Activated CD8-positive, alpha-beta memory T cell treated with anti-CD3 and anti-CD28 coated beads, Interleukin-2, amount 50 U/mL, for 24 hours (primary cell): ENCODE results near the gene TRAM2.

Experiments used
- DNase-seq: peaks from one replicate; pipeline ENCODE4 v3.0.0-alpha.2; 2020; ENCODE audit errors: extremely low read depth

Gene TRAM2

GRCh38 chr6:52531834-52532233 lies 45.0 kb downstream of the TRAM2 start:
- DNase-seq, result no peak

- no peak for DNase-seq
Measured at GRCh38 chr6:52531396-52531795, 45.5 kb downstream of the TRAM2 start.

GRCh38 chr6:52530351-52530750 lies 46.5 kb downstream of the TRAM2 start:
- DNase-seq, result no peak

GRCh38 chr6:52529311-52529710 lies 47.5 kb downstream of the TRAM2 start:
- DNase-seq, result no peak

GRCh38 chr6:52527436-52527835 lies 49.4 kb downstream of the TRAM2 start:
- no peak for DNase-seq

- no peak for DNase-seq
Measured at GRCh38 chr6:52526634-52527033, 50.2 kb downstream of the TRAM2 start.

- no peak for DNase-seq
Measured at GRCh38 chr6:52524918-52525317, 51.9 kb downstream of the TRAM2 start.

- DNase-seq, result no peak
Measured at GRCh38 chr6:52523378-52524142, 53.3 kb downstream of the TRAM2 start.

GRCh38 chr6:52522655-52523054 lies 54.2 kb downstream of the TRAM2 start:
- no peak for DNase-seq

- no peak for DNase-seq
Measured at GRCh38 chr6:52522151-52522626, 54.7 kb downstream of the TRAM2 start.

- no peak for DNase-seq
Measured at GRCh38 chr6:52519618-52520017, 57.2 kb downstream of the TRAM2 start.

- DNase-seq, result no peak
Measured at GRCh38 chr6:52518279-52518945, 58.4 kb downstream of the TRAM2 start.

- DNase-seq, result peak; percentile 20
Measured at GRCh38 chr6:52517502-52518278, 59.2 kb downstream of the TRAM2 start.

- no peak for DNase-seq
Measured at GRCh38 chr6:52516943-52517342, 59.9 kb downstream of the TRAM2 start.

GRCh38 chr6:52516269-52516668 lies 60.6 kb downstream of the TRAM2 start:
- DNase-seq, result no peak

GRCh38 chr6:52515219-52515960 lies 61.5 kb downstream of the TRAM2 start:
- no peak for DNase-seq

GRCh38 chr6:52514514-52514913 lies 62.3 kb downstream of the TRAM2 start:
- DNase-seq, result no peak

GRCh38 chr6:52513896-52514295 lies 63.0 kb downstream of the TRAM2 start:
- no peak for DNase-seq

- no peak for DNase-seq
Measured at GRCh38 chr6:52513464-52513863, 63.4 kb downstream of the TRAM2 start.

- no peak for DNase-seq
Measured at GRCh38 chr6:52512199-52512598, 64.7 kb downstream of the TRAM2 start.

GRCh38 chr6:52511572-52512151 lies 65.2 kb downstream of the TRAM2 start:
- DNase-seq, result no peak
